B cell (primary cell): Measurements from ENCODE around the gene RDH14.

Experiments used
- EZH2 ChIP-seq: IDR thresholded peaks from 2 replicates; pipeline ENCODE4 v1.6.1; 2012; ENCODE audit warnings: borderline replicate concordance, low read depth, mild to moderate bottlenecking, moderate library complexity, low read length; ENCODE audit not compliant: insufficient read depth, poor library complexity, severe bottlenecking
- TF ChIP-seq, protein P1 (sequence below): fragments of 200-600 bp; IDR thresholded peaks from one replicate; pipeline ENCODE4 v1.8.0; 2022; ENCODE audit warnings: antibody characterized with exemption, mild to moderate bottlenecking

DNA sequence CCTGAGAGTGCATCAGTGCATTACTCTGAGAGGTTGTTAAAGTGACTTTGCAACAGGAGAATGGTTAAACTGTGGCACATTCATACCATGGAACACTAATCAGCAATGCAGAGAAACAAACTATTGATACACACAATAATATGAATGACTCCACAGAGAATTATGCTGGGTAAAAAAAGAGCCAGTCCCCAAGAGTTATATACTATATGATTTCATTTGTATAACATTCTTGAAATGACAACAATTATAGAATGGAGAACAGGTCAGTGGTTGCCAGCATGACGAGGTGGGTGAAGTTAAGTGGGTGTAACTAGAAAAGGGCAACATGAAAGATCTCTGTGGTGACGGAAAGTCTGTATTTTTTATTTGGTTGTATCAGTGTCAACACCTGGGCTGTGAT, 31.9 kb upstream of the RDH14 start:
- TF ChIP-seq, protein P1, sequence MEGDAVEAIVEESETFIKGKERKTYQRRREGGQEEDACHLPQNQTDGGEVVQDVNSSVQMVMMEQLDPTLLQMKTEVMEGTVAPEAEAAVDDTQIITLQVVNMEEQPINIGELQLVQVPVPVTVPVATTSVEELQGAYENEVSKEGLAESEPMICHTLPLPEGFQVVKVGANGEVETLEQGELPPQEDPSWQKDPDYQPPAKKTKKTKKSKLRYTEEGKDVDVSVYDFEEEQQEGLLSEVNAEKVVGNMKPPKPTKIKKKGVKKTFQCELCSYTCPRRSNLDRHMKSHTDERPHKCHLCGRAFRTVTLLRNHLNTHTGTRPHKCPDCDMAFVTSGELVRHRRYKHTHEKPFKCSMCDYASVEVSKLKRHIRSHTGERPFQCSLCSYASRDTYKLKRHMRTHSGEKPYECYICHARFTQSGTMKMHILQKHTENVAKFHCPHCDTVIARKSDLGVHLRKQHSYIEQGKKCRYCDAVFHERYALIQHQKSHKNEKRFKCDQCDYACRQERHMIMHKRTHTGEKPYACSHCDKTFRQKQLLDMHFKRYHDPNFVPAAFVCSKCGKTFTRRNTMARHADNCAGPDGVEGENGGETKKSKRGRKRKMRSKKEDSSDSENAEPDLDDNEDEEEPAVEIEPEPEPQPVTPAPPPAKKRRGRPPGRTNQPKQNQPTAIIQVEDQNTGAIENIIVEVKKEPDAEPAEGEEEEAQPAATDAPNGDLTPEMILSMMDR, result no peak
- TF ChIP-seq EZH2, result no peak
